ENCODE data around the gene ETV4. TPM values are rescaled to one million over a fixed set of nuclear protein-coding genes. Genes with fewer than 3 reads are reported as not detected.

ETV4 gene
- polyA plus RNA-seq, 2 of the 4 experiments (the other 2 are of a cell fraction): 18.5 to 39.1 TPM

DNA sequence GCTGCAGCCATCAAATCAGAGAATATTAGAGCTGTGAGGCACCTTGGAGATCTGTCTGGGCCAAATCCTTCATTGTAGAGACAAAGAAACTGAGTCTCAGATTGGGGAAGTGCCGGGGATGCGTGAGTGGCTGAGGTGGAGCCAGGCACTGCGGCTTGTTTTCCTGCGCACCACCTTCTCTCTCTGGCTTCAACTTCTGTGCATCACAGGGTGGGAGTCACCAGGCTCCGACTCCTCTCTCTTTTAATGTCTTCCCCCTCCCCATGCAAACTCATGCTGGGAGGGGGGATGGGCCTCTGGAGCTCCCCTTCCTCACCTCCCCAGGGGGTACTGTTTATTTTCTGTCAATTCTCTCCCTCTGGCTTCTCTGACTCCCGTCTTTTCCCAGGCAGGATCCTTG is 8.7 kb upstream of the ETV4 start:
- no peak for TF ChIP-seq GATA3 (IDR thresholded peaks at IDR 0.05; ENCODE audit: borderline replicate concordance)
- TF ChIP-seq RNF2 (IDR thresholded peaks at IDR 0.05; ENCODE audit: borderline replicate concordance, low read depth): no peak
- TF ChIP-seq HOXB5 (CRISPR knock-in tag; IDR thresholded peaks at IDR 0.05): no peak
- no peak for TF ChIP-seq KDM1A (IDR thresholded peaks at IDR 0.05; ENCODE audit: low read depth)
- no peak for TF ChIP-seq FOXS1 (CRISPR knock-in tag; IDR thresholded peaks at IDR 0.05)
- TF ChIP-seq, protein P1, sequence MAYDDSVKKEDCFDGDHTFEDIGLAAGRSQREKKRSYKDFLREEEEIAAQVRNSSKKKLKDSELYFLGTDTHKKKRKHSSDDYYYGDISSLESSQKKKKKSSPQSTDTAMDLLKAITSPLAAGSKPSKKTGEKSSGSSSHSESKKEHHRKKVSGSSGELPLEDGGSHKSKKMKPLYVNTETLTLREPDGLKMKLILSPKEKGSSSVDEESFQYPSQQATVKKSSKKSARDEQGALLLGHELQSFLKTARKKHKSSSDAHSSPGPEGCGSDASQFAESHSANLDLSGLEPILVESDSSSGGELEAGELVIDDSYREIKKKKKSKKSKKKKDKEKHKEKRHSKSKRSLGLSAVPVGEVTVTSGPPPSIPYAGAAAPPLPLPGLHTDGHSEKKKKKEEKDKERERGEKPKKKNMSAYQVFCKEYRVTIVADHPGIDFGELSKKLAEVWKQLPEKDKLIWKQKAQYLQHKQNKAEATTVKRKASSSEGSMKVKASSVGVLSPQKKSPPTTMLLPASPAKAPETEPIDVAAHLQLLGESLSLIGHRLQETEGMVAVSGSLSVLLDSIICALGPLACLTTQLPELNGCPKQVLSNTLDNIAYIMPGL (CRISPR knock-in tag; IDR thresholded peaks at IDR 0.05; ENCODE audit: borderline replicate concordance): no peak
- TF ChIP-seq BHLHE40 (IDR thresholded peaks at IDR 0.05; ENCODE audit: low read depth, low read length): no peak
- TF ChIP-seq, protein P2, sequence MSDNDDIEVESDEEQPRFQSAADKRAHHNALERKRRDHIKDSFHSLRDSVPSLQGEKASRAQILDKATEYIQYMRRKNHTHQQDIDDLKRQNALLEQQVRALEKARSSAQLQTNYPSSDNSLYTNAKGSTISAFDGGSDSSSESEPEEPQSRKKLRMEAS (IDR thresholded peaks at IDR 0.05): no peak
- no peak for TF ChIP-seq CBX2 (IDR thresholded peaks at IDR 0.05; ENCODE audit: borderline replicate concordance, low read depth)
- TF ChIP-seq HOXA7 (CRISPR knock-in tag; IDR thresholded peaks at IDR 0.05): no peak
- TF ChIP-seq TP53 (CRISPR knock-in tag; IDR thresholded peaks at IDR 0.05): no peak
- TF ChIP-seq RFX5 (IDR thresholded peaks at IDR 0.05): no peak
- no peak for TF ChIP-seq HOXB13 (CRISPR knock-in tag; IDR thresholded peaks at IDR 0.05; ENCODE audit: low read depth)
- no peak for TF ChIP-seq RCOR1 (IDR thresholded peaks at IDR 0.05; ENCODE audit: low read depth, low read length)
- no peak for TF ChIP-seq TFCP2L1 (CRISPR knock-in tag; IDR thresholded peaks at IDR 0.05)
- no peak for TF ChIP-seq ZNF302 (CRISPR knock-in tag; IDR thresholded peaks at IDR 0.05)
- no peak for TF ChIP-seq SREBF2 (IDR thresholded peaks at IDR 0.05)
- no peak for TF ChIP-seq POLR2AphosphoS2 (conservative IDR thresholded peaks at IDR 0.05; ENCODE audit: low read length)
- TF ChIP-seq, protein P3, sequence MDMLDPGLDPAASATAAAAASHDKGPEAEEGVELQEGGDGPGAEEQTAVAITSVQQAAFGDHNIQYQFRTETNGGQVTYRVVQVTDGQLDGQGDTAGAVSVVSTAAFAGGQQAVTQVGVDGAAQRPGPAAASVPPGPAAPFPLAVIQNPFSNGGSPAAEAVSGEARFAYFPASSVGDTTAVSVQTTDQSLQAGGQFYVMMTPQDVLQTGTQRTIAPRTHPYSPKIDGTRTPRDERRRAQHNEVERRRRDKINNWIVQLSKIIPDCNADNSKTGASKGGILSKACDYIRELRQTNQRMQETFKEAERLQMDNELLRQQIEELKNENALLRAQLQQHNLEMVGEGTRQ (IDR thresholded peaks at IDR 0.05): no peak
- TF ChIP-seq, protein P4, sequence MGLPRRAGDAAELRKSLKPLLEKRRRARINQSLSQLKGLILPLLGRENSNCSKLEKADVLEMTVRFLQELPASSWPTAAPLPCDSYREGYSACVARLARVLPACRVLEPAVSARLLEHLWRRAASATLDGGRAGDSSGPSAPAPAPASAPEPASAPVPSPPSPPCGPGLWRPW (IDR thresholded peaks at IDR 0.05): no peak
- CTCF ChIA-PET: interaction anchor here (0.8 to 5.6 kb wide), 6 partner anchors 22 to 291 kb away, joined by 3 to 21 read pairs (median 5); no protein-coding TSS in a partner anchor
- H3K4me3 ChIP-seq: no peak overlapping the region
- ATAC-seq (no peak), FAIRE-seq (no peak), DNase-seq (ENCODE audit: low read depth in 1 of 2, low spot score in 1 of 2) (no peak)
- WGBS (ENCODE audit: missing lambda C conversion rate): 80% methylated on average over 6 of the region's 6 CpGs
- peak overlapping the region; percentile 32; the same call in 2 of the 3 replicates for H3K4me2 ChIP-seq
- POLR2A ChIA-PET: interaction anchor here (1.4 kb wide), 1 partner anchor 8 kb away, joined by 4 read pairs; the partner anchor contains the start of gene ETV4
- peaks cover 56% of the 10 kb centered on the region for H3K4me1 ChIP-seq
- no peaks in the 10 kb centered on the region for H3K9me3 ChIP-seq
- H3K27ac ChIP-seq: peak overlapping the region; percentile 64 to 85

DNA sequence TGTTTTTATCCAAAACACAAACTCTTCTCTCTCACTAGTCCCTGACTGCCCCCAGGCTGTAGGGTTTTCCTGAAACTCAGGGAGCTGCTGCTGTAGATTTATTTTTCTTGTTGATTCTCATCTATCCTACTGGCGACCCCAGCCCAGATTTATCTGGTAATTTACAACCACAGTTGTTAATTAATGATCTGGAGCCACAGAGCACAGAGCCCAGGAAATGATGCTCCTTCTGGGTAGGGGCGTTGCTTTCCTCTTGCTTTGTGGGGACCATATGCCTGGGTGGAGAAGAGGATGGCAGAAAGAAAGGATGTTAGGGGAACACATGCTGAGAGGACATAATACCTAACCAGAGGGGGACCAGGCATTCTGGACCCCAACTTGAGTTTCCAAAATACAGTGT is 7.4 kb upstream of the ETV4 start:
- Histone ChIP-seq H3K4me1 (peaks cover 56% of the 10 kb centered on the region), H3K27ac (peak overlapping the region; percentile 6 to 50; a peak in 3 of 6 replicates), H3K9me3 (no peaks in the 10 kb centered on the region), H3K4me3 (no peak overlapping the region), H3K4me2 (peak overlapping the region; percentile 32; the same call in 2 of the 3 replicates)
- 62% methylated on average over 2 of the region's 2 CpGs for WGBS (ENCODE audit: missing lambda C conversion rate)
- FAIRE-seq (no peak), DNase-seq (ENCODE audit: low read depth in 1 of 2, low spot score in 1 of 2) (no peak), ATAC-seq (no peak)
- ChIA-PET CTCF (interaction anchor here (1.0 to 5.6 kb wide), 4 partner anchors 23 to 120 kb away, joined by 3 to 21 read pairs (median 12); no protein-coding TSS in a partner anchor), POLR2A (no interaction called here)
- no peak for TF ChIP-seq POLR2A (IDR thresholded peaks at IDR 0.05; ENCODE audit: low read length)
- TF ChIP-seq POLR2AphosphoS2 (conservative IDR thresholded peaks at IDR 0.05; ENCODE audit: low read length): no peak
- no peak for TF ChIP-seq FOXS1 (CRISPR knock-in tag; IDR thresholded peaks at IDR 0.05)
- TF ChIP-seq NFE2L2 (conservative IDR thresholded peaks at IDR 0.05; ENCODE audit: low read length): no peak
- TF ChIP-seq, protein P5, sequence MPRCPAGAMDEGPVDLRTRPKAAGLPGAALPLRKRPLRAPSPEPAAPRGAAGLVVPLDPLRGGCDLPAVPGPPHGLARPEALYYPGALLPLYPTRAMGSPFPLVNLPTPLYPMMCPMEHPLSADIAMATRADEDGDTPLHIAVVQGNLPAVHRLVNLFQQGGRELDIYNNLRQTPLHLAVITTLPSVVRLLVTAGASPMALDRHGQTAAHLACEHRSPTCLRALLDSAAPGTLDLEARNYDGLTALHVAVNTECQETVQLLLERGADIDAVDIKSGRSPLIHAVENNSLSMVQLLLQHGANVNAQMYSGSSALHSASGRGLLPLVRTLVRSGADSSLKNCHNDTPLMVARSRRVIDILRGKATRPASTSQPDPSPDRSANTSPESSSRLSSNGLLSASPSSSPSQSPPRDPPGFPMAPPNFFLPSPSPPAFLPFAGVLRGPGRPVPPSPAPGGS (IDR thresholded peaks at IDR 0.05): no peak
- TF ChIP-seq ZNF302 (CRISPR knock-in tag; IDR thresholded peaks at IDR 0.05): no peak
- no peak for TF ChIP-seq ZSCAN20 (CRISPR knock-in tag; IDR thresholded peaks at IDR 0.05)
- TF ChIP-seq ZC3H11A (IDR thresholded peaks at IDR 0.05): no peak
